NB4 (cell line): Measurements from ENCODE around the gene COL4A1.

Experiments
- DNase-seq: peaks from one replicate; pipeline ENCODE4 v3.0.0; 2010; ENCODE audit warnings: low read depth
- H3K4me3 ChIP-seq: one replicate; pipeline ENCODE4 v1.5.1; 2011; ENCODE audit warnings: mild to moderate bottlenecking, low read depth, low read length, moderate library complexity
- MYC ChIP-seq: IDR thresholded peaks from 2 replicates; pipeline ENCODE4 v1.6.1; 2011; ENCODE audit warnings: low read depth, low read length
- POLR2A ChIP-seq: IDR thresholded peaks from 2 replicates; pipeline ENCODE4 v1.6.1; 2011; ENCODE audit warnings: mild to moderate bottlenecking; ENCODE audit not compliant: insufficient read length; ENCODE audit errors: extremely low read depth
- TF ChIP-seq, protein P1 (sequence below): IDR thresholded peaks from 2 replicates; pipeline ENCODE4 v1.6.1; 2011; ENCODE audit warnings: low read depth, low read length
- TF ChIP-seq, protein P2 (sequence below): IDR thresholded peaks from one replicate; pipeline ENCODE4 v1.5.1; 2012; ENCODE audit warnings: low read depth, low read length

The COL4A1 gene

GRCh38 chr13:110129076-110129475 lies 177.9 kb downstream of the COL4A1 start:
- H3K4me3 ChIP-seq = no peak overlapping the region
- no peak for TF ChIP-seq MYC
- no peak for DNase-seq

GRCh38 chr13:110128546-110128945 lies 178.4 kb downstream of the COL4A1 start:
- TF ChIP-seq POLR2A = no peak
- TF ChIP-seq, protein P1, sequence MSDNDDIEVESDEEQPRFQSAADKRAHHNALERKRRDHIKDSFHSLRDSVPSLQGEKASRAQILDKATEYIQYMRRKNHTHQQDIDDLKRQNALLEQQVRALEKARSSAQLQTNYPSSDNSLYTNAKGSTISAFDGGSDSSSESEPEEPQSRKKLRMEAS = no peak
- TF ChIP-seq MYC = no peak
- TF ChIP-seq, protein P2, sequence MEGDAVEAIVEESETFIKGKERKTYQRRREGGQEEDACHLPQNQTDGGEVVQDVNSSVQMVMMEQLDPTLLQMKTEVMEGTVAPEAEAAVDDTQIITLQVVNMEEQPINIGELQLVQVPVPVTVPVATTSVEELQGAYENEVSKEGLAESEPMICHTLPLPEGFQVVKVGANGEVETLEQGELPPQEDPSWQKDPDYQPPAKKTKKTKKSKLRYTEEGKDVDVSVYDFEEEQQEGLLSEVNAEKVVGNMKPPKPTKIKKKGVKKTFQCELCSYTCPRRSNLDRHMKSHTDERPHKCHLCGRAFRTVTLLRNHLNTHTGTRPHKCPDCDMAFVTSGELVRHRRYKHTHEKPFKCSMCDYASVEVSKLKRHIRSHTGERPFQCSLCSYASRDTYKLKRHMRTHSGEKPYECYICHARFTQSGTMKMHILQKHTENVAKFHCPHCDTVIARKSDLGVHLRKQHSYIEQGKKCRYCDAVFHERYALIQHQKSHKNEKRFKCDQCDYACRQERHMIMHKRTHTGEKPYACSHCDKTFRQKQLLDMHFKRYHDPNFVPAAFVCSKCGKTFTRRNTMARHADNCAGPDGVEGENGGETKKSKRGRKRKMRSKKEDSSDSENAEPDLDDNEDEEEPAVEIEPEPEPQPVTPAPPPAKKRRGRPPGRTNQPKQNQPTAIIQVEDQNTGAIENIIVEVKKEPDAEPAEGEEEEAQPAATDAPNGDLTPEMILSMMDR = no peak
- DNase-seq = no peak
- no peak overlapping the region for H3K4me3 ChIP-seq

- H3K4me3 ChIP-seq = no peak overlapping the region
- TF ChIP-seq MYC (no peak), POLR2A (no peak)
- TF ChIP-seq, protein P1 = no peak
- TF ChIP-seq, protein P2 = no peak
- DNase-seq = no peak
Measured at GRCh38 chr13:110127986-110128511, 178.9 kb downstream of the COL4A1 start.

DNA sequence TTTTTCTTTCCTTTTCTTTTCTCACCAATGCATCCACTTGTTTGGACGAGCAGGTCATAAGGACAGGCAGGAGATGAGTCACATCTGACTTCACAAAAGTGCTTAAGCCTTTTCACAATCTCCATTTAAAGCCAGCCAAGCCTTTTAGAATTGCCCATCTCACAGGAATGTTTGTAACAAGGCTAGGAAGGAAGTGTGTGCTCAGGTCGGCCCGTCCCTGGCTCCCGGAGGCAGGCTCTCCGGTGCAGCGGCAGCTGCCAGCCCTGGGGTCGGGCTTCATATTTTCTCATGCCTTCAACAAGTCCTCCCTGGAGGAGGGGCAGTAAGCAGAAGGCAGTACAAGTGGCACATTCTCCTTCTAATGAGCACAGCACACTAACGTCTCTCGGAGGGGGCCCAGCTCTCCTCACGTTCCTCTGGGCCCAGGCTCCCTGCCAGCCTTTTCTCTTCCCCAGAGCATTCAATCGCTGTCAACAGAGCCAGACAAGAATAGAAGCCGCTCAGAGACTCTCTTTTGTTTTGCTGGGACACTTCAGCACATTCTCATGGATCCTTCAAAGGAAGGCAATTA lies 180.5 kb downstream of the COL4A1 start:
- no peak overlapping the region for H3K4me3 ChIP-seq
- no peak for TF ChIP-seq MYC
- TF ChIP-seq POLR2A = no peak
- TF ChIP-seq, protein P2 = no peak
- TF ChIP-seq, protein P1 = no peak
- DNase-seq = peak; percentile 59

DNA sequence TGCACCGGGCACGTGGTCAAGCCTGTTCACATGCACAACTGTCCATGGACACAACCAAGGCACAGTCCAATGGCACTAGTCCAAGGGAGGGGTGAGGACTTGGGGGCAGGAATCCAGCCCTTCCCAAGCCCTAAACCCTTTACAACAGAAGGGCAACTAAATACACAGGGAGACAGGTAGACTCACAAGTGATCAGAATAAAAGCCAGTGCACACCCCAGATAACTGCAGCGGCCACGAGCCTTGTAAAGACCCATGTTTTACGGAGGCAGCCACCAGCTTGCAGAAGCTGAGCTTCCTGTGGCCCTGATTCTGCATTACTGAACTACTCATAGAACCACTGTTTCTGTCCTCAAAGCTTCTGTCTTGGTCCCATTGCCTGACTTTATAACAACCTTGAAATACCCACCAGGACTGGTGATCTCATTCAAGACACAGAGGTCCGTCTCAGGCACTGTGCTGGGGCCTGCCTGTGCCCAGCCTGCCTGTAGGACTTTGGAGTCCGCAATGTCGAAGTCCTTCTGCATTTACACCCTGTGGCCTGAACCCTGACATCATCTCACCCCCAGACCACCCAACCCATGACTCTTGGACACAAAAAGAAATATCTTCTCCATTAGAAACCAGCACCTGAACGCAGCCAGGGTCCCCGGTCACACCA lies 181.2 kb downstream of the COL4A1 start:
- DNase-seq = no peak
- H3K4me3 ChIP-seq = no peak overlapping the region
- TF ChIP-seq, protein P1 = no peak
- TF ChIP-seq POLR2A (no peak), MYC (no peak)
- TF ChIP-seq, protein P2 = no peak

DNA sequence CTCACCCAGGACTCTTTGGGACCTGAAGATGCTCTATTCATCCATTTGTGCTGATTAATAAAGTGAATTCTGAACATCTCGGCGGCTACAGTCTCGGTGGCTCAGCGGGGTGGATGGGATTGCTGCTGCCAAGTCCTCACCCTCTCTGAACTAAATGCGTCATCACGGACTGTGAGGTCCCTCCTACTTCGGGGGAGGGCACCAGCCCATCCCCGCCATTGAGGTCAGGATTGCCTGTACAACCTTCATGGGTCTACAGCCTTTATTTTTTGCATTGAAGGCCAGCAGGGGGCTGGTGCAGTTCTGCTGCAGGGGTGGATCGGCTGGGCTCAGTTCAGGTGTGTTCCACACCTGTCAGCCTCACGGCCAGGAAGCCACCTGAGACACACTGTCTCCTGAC lies 181.8 kb downstream of the COL4A1 start:
- no peak overlapping the region for H3K4me3 ChIP-seq
- no peak for DNase-seq
- TF ChIP-seq MYC (no peak), POLR2A (no peak)
- TF ChIP-seq, protein P2 = no peak
- TF ChIP-seq, protein P1 = no peak
